ENCODE data around the gene ITPK1.

DNA sequence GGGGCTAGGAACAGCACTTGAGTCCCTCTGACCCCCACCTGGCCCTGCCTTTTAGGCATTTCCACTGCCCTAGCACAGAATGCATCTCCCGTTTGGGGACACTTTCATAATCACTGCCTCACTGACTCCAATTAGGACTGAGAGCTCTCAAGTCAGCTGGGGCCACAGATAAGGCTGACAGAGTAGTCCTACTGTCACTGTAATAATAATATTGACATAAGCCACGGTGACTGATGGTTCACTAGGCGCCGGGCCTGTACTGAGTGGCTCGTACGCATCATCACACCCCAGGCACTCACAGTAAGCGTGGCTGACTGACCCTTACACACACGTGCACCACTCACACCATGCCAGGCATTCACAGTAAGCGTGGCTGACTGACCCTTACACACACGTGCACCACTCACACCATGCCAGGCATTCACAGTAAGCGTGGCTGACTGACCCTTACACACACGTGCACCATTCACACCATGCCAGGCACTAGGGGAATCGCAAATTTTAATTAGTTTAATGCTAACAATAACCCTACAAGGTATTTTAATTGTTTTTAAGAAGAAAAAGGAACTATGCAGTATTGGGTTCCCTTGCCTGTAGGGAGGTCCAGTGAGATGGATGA, 105.1 kb downstream of the ITPK1 start:
- TF ChIP-seq, protein P1, sequence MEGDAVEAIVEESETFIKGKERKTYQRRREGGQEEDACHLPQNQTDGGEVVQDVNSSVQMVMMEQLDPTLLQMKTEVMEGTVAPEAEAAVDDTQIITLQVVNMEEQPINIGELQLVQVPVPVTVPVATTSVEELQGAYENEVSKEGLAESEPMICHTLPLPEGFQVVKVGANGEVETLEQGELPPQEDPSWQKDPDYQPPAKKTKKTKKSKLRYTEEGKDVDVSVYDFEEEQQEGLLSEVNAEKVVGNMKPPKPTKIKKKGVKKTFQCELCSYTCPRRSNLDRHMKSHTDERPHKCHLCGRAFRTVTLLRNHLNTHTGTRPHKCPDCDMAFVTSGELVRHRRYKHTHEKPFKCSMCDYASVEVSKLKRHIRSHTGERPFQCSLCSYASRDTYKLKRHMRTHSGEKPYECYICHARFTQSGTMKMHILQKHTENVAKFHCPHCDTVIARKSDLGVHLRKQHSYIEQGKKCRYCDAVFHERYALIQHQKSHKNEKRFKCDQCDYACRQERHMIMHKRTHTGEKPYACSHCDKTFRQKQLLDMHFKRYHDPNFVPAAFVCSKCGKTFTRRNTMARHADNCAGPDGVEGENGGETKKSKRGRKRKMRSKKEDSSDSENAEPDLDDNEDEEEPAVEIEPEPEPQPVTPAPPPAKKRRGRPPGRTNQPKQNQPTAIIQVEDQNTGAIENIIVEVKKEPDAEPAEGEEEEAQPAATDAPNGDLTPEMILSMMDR (IDR thresholded peaks at IDR 0.05): no peak
- TF ChIP-seq POLR2A (IDR thresholded peaks at IDR 0.05) (no peak), POLR2AphosphoS5 (IDR thresholded peaks at IDR 0.05) (no peak)

Data from prostate gland (tissue), 2 donors.